K562 (cell line): Measurements from ENCODE around the gene DRC3. TPM values are rescaled to one million over a fixed set of nuclear protein-coding genes. Genes with fewer than 3 reads are reported as not detected.

ENCODE experiments used
- BCL6 ChIP-seq: fragments of 250-450 bp; sonication (Bioruptor Pico); IDR thresholded peaks from 2 replicates; pipeline ENCODE4 v1.4.0; 2020
- BRF1 ChIP-seq: IDR thresholded peaks from 3 replicates; pipeline ENCODE4 v1.6.1; 2011; ENCODE audit warnings: borderline replicate concordance, mild to moderate bottlenecking; ENCODE audit not compliant: insufficient read length; ENCODE audit errors: extremely low read depth
- CBFA2T3 ChIP-seq: fragments of 450-650 bp; IDR thresholded peaks from 2 replicates; pipeline ENCODE4 v1.6.1; 2017
- DDX20 ChIP-seq: fragments of 450-650 bp; IDR thresholded peaks from 2 replicates; pipeline ENCODE4 v1.6.1; 2016; ENCODE audit warnings: missing genetic modification characterization, low read depth, mild to moderate bottlenecking, missing compliant biosample characterization, moderate library complexity
- E2F1 ChIP-seq: sonication (generic); formaldehyde crosslinking; IDR thresholded peaks from 2 replicates; pipeline ENCODE4 v1.8.1; 2023; ENCODE audit warnings: mild to moderate bottlenecking, missing genetic modification reagents, moderate library complexity
- HLTF ChIP-seq: fragments of 450-650 bp; IDR thresholded peaks from 2 replicates; pipeline ENCODE4 v1.6.1; 2016
- HNRNPLL ChIP-seq: fragments of 200-400 bp; formaldehyde crosslinking; IDR thresholded peaks from 2 replicates; pipeline ENCODE4 v1.6.1; 2017; ENCODE audit warnings: low read length, low read depth, mild to moderate bottlenecking; ENCODE audit not compliant: poor library complexity, severe bottlenecking
- ILF3 ChIP-seq: fragments of 450-650 bp; IDR thresholded peaks from 2 replicates; pipeline ENCODE4 v1.6.1; 2018; ENCODE audit warnings: antibody characterized with exemption, mild to moderate bottlenecking, moderate library complexity, borderline replicate concordance
- KDM2B ChIP-seq: fragments of 250-450 bp; sonication (Bioruptor Pico); IDR thresholded peaks from 2 replicates; pipeline ENCODE4 v1.8.0; 2021; ENCODE audit warnings: mild to moderate bottlenecking, moderate library complexity
- NFE2L1 ChIP-seq: fragments of 450-650 bp; IDR thresholded peaks from 2 replicates; pipeline ENCODE4 v1.6.1; 2016; ENCODE audit warnings: missing genetic modification characterization, low read depth, mild to moderate bottlenecking, missing compliant biosample characterization, moderate library complexity, borderline replicate concordance
- NRF1 ChIP-seq, 2 experiments: fragments of 450-650 bp; IDR thresholded peaks in 1 of 2; conservative IDR thresholded peaks in 1 of 2; 2 replicates each; pipeline ENCODE4 v1.6.1; 2014; ENCODE audit warnings: mild to moderate bottlenecking in 2 of 2
- OTX1 ChIP-seq: fragments of 450-650 bp; formaldehyde crosslinking; IDR thresholded peaks from 2 replicates; pipeline ENCODE4 v1.4.0; 2022; ENCODE audit warnings: mild to moderate bottlenecking
- PHB ChIP-seq: fragments of 250-450 bp; sonication (Bioruptor Pico); IDR thresholded peaks from 2 replicates; pipeline ENCODE4 v1.5.0; 2021
- POLR2H ChIP-seq: IDR thresholded peaks from 2 replicates; pipeline ENCODE4 v1.6.1; 2016; ENCODE audit warnings: missing genetic modification characterization, low read depth, mild to moderate bottlenecking, control low read depth, missing compliant biosample characterization, moderate library complexity
- RBFOX2 ChIP-seq: fragments of 200-400 bp; formaldehyde crosslinking; IDR thresholded peaks from 2 replicates; pipeline ENCODE4 v1.6.1; 2017; ENCODE audit warnings: low read depth, mild to moderate bottlenecking, low read length, moderate library complexity
- SIN3B ChIP-seq: fragments of 450-650 bp; IDR thresholded peaks from 2 replicates; pipeline ENCODE4 v1.6.1; 2017; ENCODE audit warnings: low read depth, mild to moderate bottlenecking, moderate library complexity
- SP2 ChIP-seq: IDR thresholded peaks from 2 replicates; pipeline ENCODE4 v1.6.1; 2011; ENCODE audit warnings: mild to moderate bottlenecking, low read depth, low read length, moderate library complexity; ENCODE audit not compliant: poor library complexity, severe bottlenecking; ENCODE audit errors: extremely low read depth
- XRCC4 ChIP-seq: IDR thresholded peaks from one replicate; pipeline ENCODE4 v1.6.1; 2011; ENCODE audit not compliant: insufficient read depth, insufficient read length; ENCODE audit errors: extremely low read depth
- ZBTB17 ChIP-seq: fragments of 450-650 bp; formaldehyde crosslinking; IDR thresholded peaks from 2 replicates; pipeline ENCODE4 v1.4.0; 2020; ENCODE audit warnings: mild to moderate bottlenecking
- ZBTB2 ChIP-seq: fragments of 450-650 bp; IDR thresholded peaks from 2 replicates; pipeline ENCODE4 v1.6.1; 2016; ENCODE audit warnings: antibody characterized with exemption
- ZNF133 ChIP-seq: fragments of 250-450 bp; sonication (Bioruptor Pico); IDR thresholded peaks from 2 replicates; pipeline ENCODE4 v1.4.0; 2020; ENCODE audit warnings: mild to moderate bottlenecking
- ZNF239 ChIP-seq: fragments of 250-450 bp; sonication (Bioruptor Pico); IDR thresholded peaks from 2 replicates; pipeline ENCODE4 v1.4.0; 2020; ENCODE audit warnings: mild to moderate bottlenecking
- ZNF766 ChIP-seq: fragments of 200-800 bp; sonication (Bioruptor generic); conservative IDR thresholded peaks from 2 replicates; pipeline ENCODE4 v1.6.1; 2016; ENCODE audit warnings: missing genetic modification characterization, missing compliant biosample characterization
- polyA plus RNA-seq, 8 experiments: library from polyadenylated mRNA; depleted of rRNA in 4 of 8; stranded (reverse) in 5 of 8; unstranded in 3 of 8; fragments of >200 nt; fragmentation: Nextera tagmentation in 2 of 8; fragmentation: Illumina TruSeq in 1 of 8; extraction: Ambion mirVana in 2 of 8; extraction: Trizol in 1 of 8; gene quantifications; 2 replicates each; pipeline versions ENCODE4 v1.2.1 to v1.2.3, GENCODE V29; 2011 to 2014; ENCODE audit warnings: inconsistent platforms in 1 of 8, missing spikeins in 1 of 8
- total RNA-seq, 7 experiments: library from RNA; depleted of rRNA in 6 of 7; stranded (reverse); fragments of >200 nt in 6 of 7; fragmentation: Illumina TruSeq in 2 of 7; extraction: Trizol in 2 of 7; gene quantifications; 2 replicates each; pipeline versions ENCODE4 v1.2.1 to v1.2.3, GENCODE V29; 2011 to 2021; ENCODE audit warnings: low replicate concordance in 1 of 7
- TF ChIP-seq, protein P1 (sequence below): fragments of 450-650 bp; IDR thresholded peaks from 2 replicates; pipeline ENCODE4 v1.6.1; 2016
- TF ChIP-seq, protein P2 (sequence below): fragments of 200-400 bp; formaldehyde crosslinking; IDR thresholded peaks from 2 replicates; pipeline ENCODE4 v1.6.1; 2017; ENCODE audit warnings: mild to moderate bottlenecking, low read depth, low read length, moderate library complexity

The DRC3 gene
- total and polyA plus RNA-seq, 9 of the 15 experiments (the other 6 are each of a cell fraction or from before 2014, with no cell fraction given), result 0.10 to 0.84 (median 0.30) TPM; not detected in 3

DNA sequence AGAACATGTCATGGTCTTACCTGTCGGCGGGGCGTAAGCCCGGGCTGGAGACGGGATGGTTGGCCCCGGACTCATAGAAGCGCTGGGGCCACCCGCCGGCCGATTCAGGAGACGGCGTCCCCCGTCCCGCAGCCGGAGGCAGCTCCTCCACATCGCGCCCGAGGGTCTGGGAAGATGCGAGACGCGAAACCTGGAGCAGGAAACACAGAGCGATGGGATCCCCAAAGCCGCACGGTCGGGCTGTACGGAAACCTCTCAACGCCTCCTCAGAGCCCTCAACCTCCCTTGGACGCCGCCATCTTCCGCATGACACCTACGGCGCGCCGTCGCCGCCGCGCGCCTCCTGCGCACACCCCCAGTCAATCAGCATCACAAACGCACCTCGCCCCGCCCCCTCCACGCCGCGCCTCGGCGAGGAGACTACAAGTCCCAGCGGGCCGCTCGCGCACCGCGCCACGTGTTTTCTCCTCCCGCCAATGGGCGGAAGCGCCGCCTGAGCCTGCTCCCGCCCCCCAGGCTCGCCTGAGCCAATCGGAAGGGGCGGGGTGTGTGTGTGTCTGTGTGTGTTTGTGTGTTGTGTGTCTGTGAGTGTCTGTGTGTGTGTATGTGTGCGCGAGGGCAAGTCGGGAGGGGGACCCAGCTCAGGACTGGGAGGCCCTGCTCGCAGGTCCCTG, 66.3 kb downstream of the DRC3 start, which contains the start of the genes ATPAF2 and GID4 (continued):
- TF ChIP-seq ZNF239 (CRISPR knock-in tag) (no peak), SIN3B (peak; percentile 94), ZNF766 (no peak), CBFA2T3 (no peak), NFE2L1 (tag) (no peak), BRF1 (no peak), POLR2H (tag) (no peak), HNRNPLL (peak; percentile 77), ZBTB17 (CRISPR knock-in tag) (no peak), HLTF (no peak), SP2 (peak; percentile 80), PHB (CRISPR knock-in tag) (no peak), OTX1 (no peak), E2F1 (CRISPR knock-in tag) (peak; percentile 66; the same call in 1 of the 2 replicates), XRCC4 (no peak), KDM2B (CRISPR knock-in tag) (no peak), ZBTB2 (peak; percentile 71; the same call in 1 of the 2 replicates), RBFOX2 (peak; percentile 84), ZNF133 (CRISPR knock-in tag) (no peak), NRF1 (conservative IDR thresholded peaks at IDR 0.05 in 1 of 2, IDR thresholded peaks at IDR 0.05 in 1 of 2) (peak; percentile 94 to 95), DDX20 (tag) (no peak), ILF3 (no peak), BCL6 (no peak)
- TF ChIP-seq, protein P1, sequence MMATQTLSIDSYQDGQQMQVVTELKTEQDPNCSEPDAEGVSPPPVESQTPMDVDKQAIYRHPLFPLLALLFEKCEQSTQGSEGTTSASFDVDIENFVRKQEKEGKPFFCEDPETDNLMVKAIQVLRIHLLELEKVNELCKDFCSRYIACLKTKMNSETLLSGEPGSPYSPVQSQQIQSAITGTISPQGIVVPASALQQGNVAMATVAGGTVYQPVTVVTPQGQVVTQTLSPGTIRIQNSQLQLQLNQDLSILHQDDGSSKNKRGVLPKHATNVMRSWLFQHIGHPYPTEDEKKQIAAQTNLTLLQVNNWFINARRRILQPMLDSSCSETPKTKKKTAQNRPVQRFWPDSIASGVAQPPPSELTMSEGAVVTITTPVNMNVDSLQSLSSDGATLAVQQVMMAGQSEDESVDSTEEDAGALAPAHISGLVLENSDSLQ, result peak; percentile 98
- TF ChIP-seq, protein P2, sequence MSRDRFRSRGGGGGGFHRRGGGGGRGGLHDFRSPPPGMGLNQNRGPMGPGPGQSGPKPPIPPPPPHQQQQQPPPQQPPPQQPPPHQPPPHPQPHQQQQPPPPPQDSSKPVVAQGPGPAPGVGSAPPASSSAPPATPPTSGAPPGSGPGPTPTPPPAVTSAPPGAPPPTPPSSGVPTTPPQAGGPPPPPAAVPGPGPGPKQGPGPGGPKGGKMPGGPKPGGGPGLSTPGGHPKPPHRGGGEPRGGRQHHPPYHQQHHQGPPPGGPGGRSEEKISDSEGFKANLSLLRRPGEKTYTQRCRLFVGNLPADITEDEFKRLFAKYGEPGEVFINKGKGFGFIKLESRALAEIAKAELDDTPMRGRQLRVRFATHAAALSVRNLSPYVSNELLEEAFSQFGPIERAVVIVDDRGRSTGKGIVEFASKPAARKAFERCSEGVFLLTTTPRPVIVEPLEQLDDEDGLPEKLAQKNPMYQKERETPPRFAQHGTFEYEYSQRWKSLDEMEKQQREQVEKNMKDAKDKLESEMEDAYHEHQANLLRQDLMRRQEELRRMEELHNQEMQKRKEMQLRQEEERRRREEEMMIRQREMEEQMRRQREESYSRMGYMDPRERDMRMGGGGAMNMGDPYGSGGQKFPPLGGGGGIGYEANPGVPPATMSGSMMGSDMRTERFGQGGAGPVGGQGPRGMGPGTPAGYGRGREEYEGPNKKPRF, result no peak
